Smooth muscle cell (in vitro differentiated cells): ENCODE measurements around the gene GRID1. TPM values are rescaled to one million over a fixed set of nuclear protein-coding genes. Genes with fewer than 3 reads are reported as not detected.

ENCODE experiments used
- DNase-seq: peaks from one replicate; lab custom pipeline; 2025; ENCODE audit not compliant: unreplicated experiment; lab: John Stamatoyannopoulos, UW
- H2AFZ ChIP-seq: fragments of 200-600 bp; sonication (generic); 2 replicates; pipeline ENCODE4 v1.6.0; 2016; ENCODE audit warnings: antibody characterized with exemption, low read depth, mild to moderate bottlenecking
- H3F3A ChIP-seq: fragments of 200-600 bp; sonication (generic); 2 replicates; pipeline ENCODE4 v1.6.0; 2017; ENCODE audit warnings: antibody characterized with exemption, low read depth
- H3K27ac ChIP-seq: fragments of 200-600 bp; sonication (generic); 2 replicates; pipeline ENCODE4 v1.5.1; 2016; ENCODE audit warnings: low read depth, mild to moderate bottlenecking
- H3K27me3 ChIP-seq: fragments of 200-600 bp; sonication (generic); 2 replicates; pipeline ENCODE4 v1.6.1; 2016; ENCODE audit warnings: low read depth, mild to moderate bottlenecking
- H3K36me3 ChIP-seq: fragments of 200-600 bp; sonication (generic); 2 replicates; pipeline ENCODE4 v1.5.1; 2016; ENCODE audit warnings: low read depth
- H3K4me1 ChIP-seq: fragments of 200-600 bp; sonication (generic); 2 replicates; pipeline ENCODE4 v1.5.1; 2016; ENCODE audit warnings: low read depth
- H3K4me2 ChIP-seq: fragments of 200-600 bp; sonication (generic); 2 replicates; pipeline ENCODE4 v1.6.0; 2016; ENCODE audit warnings: mild to moderate bottlenecking
- H3K4me3 ChIP-seq: fragments of 200-600 bp; sonication (generic); 2 replicates; pipeline ENCODE4 v1.5.1; 2016; ENCODE audit warnings: mild to moderate bottlenecking
- H3K79me2 ChIP-seq: fragments of 200-600 bp; sonication (generic); 2 replicates; pipeline ENCODE4 v1.6.0; 2016; ENCODE audit warnings: low read depth, mild to moderate bottlenecking
- H3K9ac ChIP-seq: fragments of 200-600 bp; sonication (generic); 2 replicates; pipeline ENCODE4 v1.6.0; 2016; ENCODE audit warnings: low read depth
- H3K9me3 ChIP-seq: fragments of 200-600 bp; sonication (generic); replicated peaks from 2 replicates; pipeline ENCODE4 v1.5.1; 2016; ENCODE audit warnings: low read depth
- H4K20me1 ChIP-seq: fragments of 200-600 bp; sonication (generic); 2 replicates; pipeline ENCODE4 v1.6.0; 2016; ENCODE audit warnings: low read depth
- WGBS: methylation state at CpG from one replicate; pipeline ENCODE4 v1.1.7; 2016; ENCODE audit warnings: low lambda C conversion rate; 5-methylcytosine and 5-hydroxymethylcytosine counted together
- polyA plus RNA-seq: library from polyadenylated mRNA; unstranded; fragments of >200 nt; fragmentation: Nextera tagmentation; extraction: Ambion mirVana; gene quantifications from 2 replicates; pipeline ENCODE4 v1.2.1, GENCODE V29; 2016
- total RNA-seq: library from RNA; depleted of rRNA; stranded (reverse); fragments of >200 nt; gene quantifications from 2 replicates; pipeline ENCODE4 v1.2.3, GENCODE V29; 2014
- TF ChIP-seq, protein P1 (sequence below): fragments of 200-600 bp; sonication (generic); IDR thresholded peaks from 2 replicates; pipeline ENCODE4 v1.5.1; 2017; ENCODE audit warnings: borderline replicate concordance, mild to moderate bottlenecking, antibody characterized with exemption; ENCODE audit not compliant: insufficient read depth, poor library complexity, severe bottlenecking

Gene GRID1
- total and polyA plus RNA-seq, 2 experiments from 2014 or later: 4.4 to 7.4 TPM

DNA sequence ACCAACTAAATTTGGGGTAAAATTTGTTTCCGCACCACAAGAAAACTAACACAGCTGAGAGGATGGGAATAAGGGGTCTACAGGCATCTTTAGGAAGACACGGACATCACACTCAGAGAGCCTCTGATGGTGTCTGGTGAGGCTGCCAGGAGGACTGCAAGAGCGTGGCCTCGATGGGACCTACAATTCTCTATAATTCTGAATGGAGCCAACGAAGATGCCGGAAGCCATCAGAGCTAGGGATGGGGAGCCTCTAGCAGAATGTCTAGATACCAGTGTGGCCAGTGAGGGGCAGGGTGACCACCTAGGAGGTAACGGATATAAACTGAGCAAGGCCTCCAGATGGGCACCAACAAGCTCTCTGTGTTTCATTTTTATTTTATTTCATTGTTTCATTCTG, 7.5 kb downstream of the GRID1 start:
- TF ChIP-seq, protein P1, sequence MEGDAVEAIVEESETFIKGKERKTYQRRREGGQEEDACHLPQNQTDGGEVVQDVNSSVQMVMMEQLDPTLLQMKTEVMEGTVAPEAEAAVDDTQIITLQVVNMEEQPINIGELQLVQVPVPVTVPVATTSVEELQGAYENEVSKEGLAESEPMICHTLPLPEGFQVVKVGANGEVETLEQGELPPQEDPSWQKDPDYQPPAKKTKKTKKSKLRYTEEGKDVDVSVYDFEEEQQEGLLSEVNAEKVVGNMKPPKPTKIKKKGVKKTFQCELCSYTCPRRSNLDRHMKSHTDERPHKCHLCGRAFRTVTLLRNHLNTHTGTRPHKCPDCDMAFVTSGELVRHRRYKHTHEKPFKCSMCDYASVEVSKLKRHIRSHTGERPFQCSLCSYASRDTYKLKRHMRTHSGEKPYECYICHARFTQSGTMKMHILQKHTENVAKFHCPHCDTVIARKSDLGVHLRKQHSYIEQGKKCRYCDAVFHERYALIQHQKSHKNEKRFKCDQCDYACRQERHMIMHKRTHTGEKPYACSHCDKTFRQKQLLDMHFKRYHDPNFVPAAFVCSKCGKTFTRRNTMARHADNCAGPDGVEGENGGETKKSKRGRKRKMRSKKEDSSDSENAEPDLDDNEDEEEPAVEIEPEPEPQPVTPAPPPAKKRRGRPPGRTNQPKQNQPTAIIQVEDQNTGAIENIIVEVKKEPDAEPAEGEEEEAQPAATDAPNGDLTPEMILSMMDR: no peak

GRCh38 chr10:86357676-86358075, 8.9 kb downstream of the GRID1 start:
- no peak overlapping the region for H2AFZ ChIP-seq
- no peak overlapping the region for H3K9ac ChIP-seq
- H3K27me3 ChIP-seq: peaks cover 36% of the 10 kb centered on the region
- H3K4me1 ChIP-seq: peaks cover 8% of the 10 kb centered on the region
- no peaks in the 10 kb centered on the region for H3K79me2 ChIP-seq
- TF ChIP-seq, protein P1: no peak
- H4K20me1 ChIP-seq: peaks cover 78% of the 10 kb centered on the region
- H3K27ac ChIP-seq: no peak overlapping the region
- no peaks in the 10 kb centered on the region for H3K9me3 ChIP-seq
- H3F3A ChIP-seq: peaks cover 12% of the 10 kb centered on the region
- H3K4me3 ChIP-seq: no peak overlapping the region
- H3K4me2 ChIP-seq: no peak overlapping the region
- 99% methylated on average over 9 of the region's 9 CpGs for WGBS
- H3K36me3 ChIP-seq: no peaks in the 10 kb centered on the region
- DNase-seq: no peak

More for the DNA sequence above, 7.5 kb downstream of the GRID1 start:
- Histone ChIP-seq H3K36me3 (no peaks in the 10 kb centered on the region), H3K9me3 (no peaks in the 10 kb centered on the region), H3K27ac (no peak overlapping the region), H3F3A (peaks cover 12% of the 10 kb centered on the region), H3K4me1 (peaks cover 8% of the 10 kb centered on the region), H3K79me2 (no peaks in the 10 kb centered on the region), H3K4me3 (no peak overlapping the region), H3K9ac (no peak overlapping the region), H4K20me1 (peaks cover 79% of the 10 kb centered on the region), H3K27me3 (peaks cover 46% of the 10 kb centered on the region), H3K4me2 (no peak overlapping the region), H2AFZ (no peak overlapping the region)
- WGBS: 96% methylated on average over 7 of the region's 7 CpGs
- DNase-seq: no peak

- Histone ChIP-seq H3K4me2 (no peak overlapping the region), H3K36me3 (no peaks in the 10 kb centered on the region), H3K4me1 (peaks cover 8% of the 10 kb centered on the region), H3K9ac (no peak overlapping the region), H3K27ac (no peak overlapping the region), H3K9me3 (no peaks in the 10 kb centered on the region), H3K4me3 (no peak overlapping the region), H4K20me1 (peaks cover 78% of the 10 kb centered on the region), H3F3A (peaks cover 12% of the 10 kb centered on the region), H3K79me2 (no peaks in the 10 kb centered on the region), H2AFZ (no peak overlapping the region), H3K27me3 (peaks cover 35% of the 10 kb centered on the region)
- 89% methylated on average over 2 of the region's 2 CpGs for WGBS
- TF ChIP-seq, protein P1: no peak
- no peak for DNase-seq
These were observed 9.6 kb downstream of the GRID1 start for GRCh38 chr10:86357041-86357440.

GRCh38 chr10:86356296-86356695, 10.3 kb downstream of the GRID1 start:
- Histone ChIP-seq H3K9me3 (no peaks in the 10 kb centered on the region), H3K27ac (no peak overlapping the region), H3F3A (peaks cover 8% of the 10 kb centered on the region), H2AFZ (no peak overlapping the region), H3K79me2 (no peaks in the 10 kb centered on the region), H3K27me3 (peaks cover 35% of the 10 kb centered on the region), H3K4me1 (peaks cover 8% of the 10 kb centered on the region), H4K20me1 (peaks cover 77% of the 10 kb centered on the region), H3K9ac (no peak overlapping the region), H3K36me3 (no peaks in the 10 kb centered on the region), H3K4me3 (no peak overlapping the region), H3K4me2 (no peak overlapping the region)
- WGBS: 62% methylated on average over 3 of the region's 3 CpGs
- TF ChIP-seq, protein P1: no peak
- no peak for DNase-seq
